Measurements from ENCODE around the gene DNAJC18.

DNAJC18 gene

GRCh38 chr5:139379626-139380449, 59.5 kb downstream of the DNAJC18 start:
- CTCF ChIA-PET: no interaction called here
- peaks cover 1% of the 10 kb centered on the region for H3K36me3 Mint-ChIP-seq
- DNase-seq: no peak
- no peak overlapping the region for H3K27ac Mint-ChIP-seq
- H3K9me3 Mint-ChIP-seq: no peaks in the 10 kb centered on the region
- H3K4me1 Mint-ChIP-seq: peaks cover 22% of the 10 kb centered on the region
- H3K27me3 Mint-ChIP-seq: no peaks in the 10 kb centered on the region
- H3K4me3 Mint-ChIP-seq: no peak overlapping the region

GRCh38 chr5:139378941-139379361, 60.4 kb downstream of the DNAJC18 start:
- DNase-seq: no peak
- Mint-ChIP-seq H3K4me1 (peaks cover 15% of the 10 kb centered on the region), H3K27ac (no peak overlapping the region), H3K9me3 (no peaks in the 10 kb centered on the region), H3K27me3 (no peaks in the 10 kb centered on the region), H3K36me3 (peaks cover 3% of the 10 kb centered on the region), H3K4me3 (no peak overlapping the region)
- CTCF ChIA-PET: interaction anchor here (1.3 kb wide), 1 partner anchor 10 kb away, joined by 3 read pairs; no protein-coding TSS in a partner anchor

DNA sequence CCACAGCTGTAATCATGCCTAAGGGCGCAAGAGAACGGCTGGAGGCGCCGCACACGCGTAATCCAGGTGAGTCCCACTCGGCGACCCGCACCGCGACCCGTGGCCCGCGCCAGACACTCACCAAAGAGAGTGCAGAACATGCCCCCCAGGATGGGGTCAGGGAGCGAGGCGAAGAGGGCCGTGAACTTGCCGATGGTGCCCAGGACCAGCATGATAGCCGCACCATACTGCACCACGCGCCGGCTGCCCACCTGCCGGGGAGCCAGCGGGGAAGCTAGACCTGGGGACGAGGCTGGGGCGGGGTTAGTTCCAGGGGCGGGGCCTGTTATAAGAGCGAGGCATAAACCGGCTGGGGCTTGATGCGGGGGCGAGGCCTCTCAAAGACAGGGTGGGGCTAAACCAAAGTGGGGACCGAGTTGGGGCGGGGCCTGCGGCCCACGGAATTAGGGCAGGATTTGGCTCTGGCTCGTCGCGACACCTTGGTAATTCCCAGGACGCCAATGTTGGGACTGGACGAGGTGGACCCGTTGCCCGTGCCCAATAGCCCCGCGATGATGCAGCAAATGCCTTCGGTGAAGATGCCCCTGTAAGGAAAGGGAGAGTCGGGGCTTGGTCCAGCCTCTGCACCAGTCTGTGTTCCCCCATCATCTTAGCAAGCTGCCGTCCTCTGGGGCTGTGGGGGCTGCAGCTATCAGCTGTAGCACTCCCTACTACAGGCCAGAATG, 61.1 kb downstream of the DNAJC18 start:
- no peak overlapping the region for H3K27ac Mint-ChIP-seq
- H3K36me3 Mint-ChIP-seq: peaks cover 7% of the 10 kb centered on the region
- CTCF ChIA-PET: interaction anchor here (1.3 kb wide), 1 partner anchor 9 kb away, joined by 3 read pairs; no protein-coding TSS in a partner anchor
- H3K9me3 Mint-ChIP-seq: no peaks in the 10 kb centered on the region
- peaks cover 8% of the 10 kb centered on the region for H3K4me1 Mint-ChIP-seq
- H3K4me3 Mint-ChIP-seq: no peak overlapping the region
- H3K27me3 Mint-ChIP-seq: no peaks in the 10 kb centered on the region
- DNase-seq: no peak

GRCh38 chr5:139377226-139377625, 62.1 kb downstream of the DNAJC18 start:
- DNase-seq: no peak
- Mint-ChIP-seq H3K4me1 (peaks cover 8% of the 10 kb centered on the region), H3K9me3 (no peaks in the 10 kb centered on the region), H3K27ac (no peak overlapping the region), H3K4me3 (no peak overlapping the region), H3K36me3 (peaks cover 9% of the 10 kb centered on the region), H3K27me3 (no peaks in the 10 kb centered on the region)
- CTCF ChIA-PET: no interaction called here

DNA sequence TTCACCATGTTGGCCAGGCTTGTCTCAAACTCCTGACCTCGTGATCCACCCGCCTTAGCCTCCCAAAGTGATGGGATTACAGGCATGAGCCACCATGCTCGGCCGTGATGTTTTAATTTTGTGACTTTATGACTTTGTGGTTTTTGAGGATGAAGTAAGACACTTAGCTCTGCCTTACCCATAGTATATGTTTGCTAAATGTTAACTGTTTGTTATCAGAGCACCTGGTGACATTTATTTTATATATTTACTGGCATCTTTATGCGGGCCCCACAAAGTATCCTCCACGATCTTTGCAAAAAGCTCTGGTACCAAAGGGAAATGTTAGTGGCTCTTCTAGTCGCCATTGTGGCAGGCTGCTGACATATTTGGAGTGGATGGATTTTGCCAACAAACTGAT, 63.0 kb downstream of the DNAJC18 start:
- H3K27me3 Mint-ChIP-seq: no peaks in the 10 kb centered on the region
- no peak for DNase-seq
- H3K27ac Mint-ChIP-seq: no peak overlapping the region
- CTCF ChIA-PET: no interaction called here
- peaks cover 16% of the 10 kb centered on the region for H3K4me1 Mint-ChIP-seq
- H3K36me3 Mint-ChIP-seq: peaks cover 14% of the 10 kb centered on the region
- no peaks in the 10 kb centered on the region for H3K9me3 Mint-ChIP-seq
- H3K4me3 Mint-ChIP-seq: no peak overlapping the region

- no peak overlapping the region for H3K27ac Mint-ChIP-seq
- H3K9me3 Mint-ChIP-seq: no peaks in the 10 kb centered on the region
- CTCF ChIA-PET: interaction anchor here (0.8 to 1.0 kb wide), 2 partner anchors 13 to 33 kb away, joined by 3 read pairs; no protein-coding TSS in a partner anchor
- H3K4me1 Mint-ChIP-seq: peaks cover 20% of the 10 kb centered on the region
- no peak overlapping the region for H3K4me3 Mint-ChIP-seq
- H3K36me3 Mint-ChIP-seq: peaks cover 14% of the 10 kb centered on the region
- no peak for DNase-seq
- no peaks in the 10 kb centered on the region for H3K27me3 Mint-ChIP-seq
Observed at GRCh38 chr5:139374909-139375308, 64.4 kb downstream of the DNAJC18 start.

DNA sequence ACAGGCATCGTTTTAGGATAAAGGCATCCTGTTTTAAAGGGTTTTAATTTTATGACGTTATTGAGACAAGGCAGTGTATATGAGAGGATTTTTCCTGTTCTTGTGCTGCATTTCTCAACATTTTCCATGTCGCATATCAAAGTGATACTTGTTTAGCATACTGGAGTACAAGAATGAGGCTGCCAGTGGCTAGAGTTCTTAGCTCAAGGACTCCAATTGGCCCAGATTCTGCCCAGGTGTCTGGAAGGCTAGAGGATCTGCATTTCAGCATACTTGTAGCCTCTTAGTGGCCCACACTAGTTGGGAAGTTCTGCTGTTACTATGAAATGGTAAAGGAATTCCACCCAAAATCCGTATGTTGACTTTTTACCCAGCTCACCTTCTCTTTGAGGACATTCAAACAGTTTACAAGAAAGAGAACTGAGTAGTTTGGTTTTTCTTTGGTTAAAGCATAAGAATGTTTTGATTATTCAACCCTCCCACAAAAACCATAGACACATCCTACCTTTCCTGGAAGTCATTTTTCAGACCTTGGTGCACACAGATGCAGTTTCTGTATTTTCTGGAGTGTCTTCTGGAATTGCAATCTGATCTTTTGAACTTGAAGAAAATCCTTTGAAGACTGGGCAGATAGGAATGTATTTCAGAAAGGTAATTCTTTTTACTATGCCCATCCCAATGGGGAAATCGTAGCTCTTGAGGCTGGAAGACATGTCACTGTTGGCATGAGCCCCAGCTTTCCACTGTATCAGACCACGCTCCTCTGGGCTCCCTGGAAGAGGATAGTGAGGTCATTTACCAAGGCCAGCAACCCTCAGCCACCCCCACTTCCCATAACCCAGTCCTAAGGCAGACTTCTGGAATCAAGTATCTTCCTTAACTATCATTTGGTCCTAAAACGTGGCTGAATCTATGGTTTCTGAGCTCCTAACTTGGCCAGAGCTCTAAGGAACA, 67.6 kb downstream of the DNAJC18 start:
- Mint-ChIP-seq H3K4me1 (peaks cover 13% of the 10 kb centered on the region), H3K4me3 (no peak overlapping the region), H3K9me3 (no peaks in the 10 kb centered on the region), H3K27ac (peak overlapping the region; percentile 55), H3K36me3 (peaks cover 23% of the 10 kb centered on the region), H3K27me3 (no peaks in the 10 kb centered on the region)
- CTCF ChIA-PET: no interaction called here
- DNase-seq: no peak

DNA sequence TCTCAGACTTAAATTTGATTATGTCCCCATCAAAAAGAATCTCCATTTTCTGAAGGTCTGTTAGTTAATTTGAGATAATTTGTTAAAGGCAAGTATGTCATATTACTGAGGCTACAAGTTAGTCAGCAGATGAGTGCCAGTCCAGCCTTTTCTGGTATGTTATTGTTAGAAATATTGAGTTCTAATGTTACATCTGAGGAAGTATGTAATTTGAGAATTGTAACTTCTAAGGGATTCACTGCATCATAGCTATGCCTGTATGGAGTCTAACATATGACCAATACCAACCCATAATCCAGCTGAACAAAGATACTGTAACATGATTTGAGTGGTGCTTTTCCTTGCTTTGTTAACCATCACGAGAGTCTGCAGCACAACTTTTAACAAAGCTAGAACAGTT, 70.1 kb downstream of the DNAJC18 start:
- CTCF ChIA-PET: interaction anchor here (0.9 to 1.9 kb wide), 8 partner anchors 8 to 118 kb away, joined by 3 to 4 read pairs (median 3); no protein-coding TSS in a partner anchor
- peaks cover 35% of the 10 kb centered on the region for H3K36me3 Mint-ChIP-seq
- H3K9me3 Mint-ChIP-seq: no peaks in the 10 kb centered on the region
- no peak overlapping the region for H3K4me3 Mint-ChIP-seq
- H3K27me3 Mint-ChIP-seq: no peaks in the 10 kb centered on the region
- no peak overlapping the region for H3K27ac Mint-ChIP-seq
- DNase-seq: no peak
- H3K4me1 Mint-ChIP-seq: peaks cover 13% of the 10 kb centered on the region

DNA sequence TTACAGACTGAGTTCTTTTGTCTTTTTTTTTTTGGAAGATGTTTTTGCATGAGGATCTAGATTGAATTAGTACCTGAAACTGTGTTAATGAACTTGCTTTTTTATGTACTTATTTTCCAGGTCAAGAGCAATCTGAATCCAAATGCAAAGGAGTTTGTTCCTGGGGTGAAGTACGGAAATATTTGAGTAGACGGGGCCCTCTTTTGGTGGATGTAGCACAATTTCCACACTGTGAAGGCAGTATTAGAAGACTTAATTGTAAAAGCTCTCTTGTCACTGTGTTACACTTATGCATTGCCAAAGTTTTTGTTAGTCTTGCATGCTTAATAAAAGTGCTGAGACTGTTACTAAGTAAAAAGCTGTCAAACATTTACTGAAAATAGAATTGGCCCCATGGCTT, 70.7 kb downstream of the DNAJC18 start:
- Mint-ChIP-seq H3K36me3 (peaks cover 41% of the 10 kb centered on the region), H3K27me3 (no peaks in the 10 kb centered on the region), H3K4me3 (no peak overlapping the region), H3K9me3 (no peaks in the 10 kb centered on the region), H3K4me1 (peaks cover 13% of the 10 kb centered on the region), H3K27ac (no peak overlapping the region)
- CTCF ChIA-PET: interaction anchor here (0.9 to 1.9 kb wide), 6 partner anchors 12 to 118 kb away, joined by 3 to 4 read pairs (median 4); no protein-coding TSS in a partner anchor
- DNase-seq: no peak

GRCh38 chr5:139364466-139364865, 74.9 kb downstream of the DNAJC18 start:
- H3K36me3 Mint-ChIP-seq: peaks cover 35% of the 10 kb centered on the region
- no peaks in the 10 kb centered on the region for H3K9me3 Mint-ChIP-seq
- CTCF ChIA-PET: interaction anchor here (0.5 to 1.3 kb wide), 2 partner anchors 29 to 76 kb away, joined by 3 to 4 read pairs; no protein-coding TSS in a partner anchor
- H3K4me3 Mint-ChIP-seq: no peak overlapping the region
- no peaks in the 10 kb centered on the region for H3K27me3 Mint-ChIP-seq
- no peaks in the 10 kb centered on the region for H3K4me1 Mint-ChIP-seq
- no peak for DNase-seq
- H3K27ac Mint-ChIP-seq: no peak overlapping the region

DNA sequence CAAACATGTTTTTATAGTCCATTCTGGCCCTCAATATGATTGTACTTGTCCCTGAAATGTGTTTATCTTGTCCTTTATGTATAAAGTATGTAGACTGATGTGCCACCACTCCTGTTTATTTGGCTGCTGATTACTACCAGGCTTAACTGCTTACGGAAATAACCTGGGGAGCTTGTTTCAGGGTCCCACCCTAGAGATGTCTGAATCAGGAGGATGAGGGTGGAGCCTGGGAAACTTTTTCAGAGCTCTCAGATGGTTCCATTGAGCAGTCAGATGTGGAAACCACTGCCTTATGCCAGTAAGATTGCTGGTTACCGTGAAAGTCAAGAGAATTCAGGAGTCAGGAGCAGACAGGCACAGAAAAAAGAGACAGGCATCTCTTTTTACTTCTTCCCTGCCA, 75.4 kb downstream of the DNAJC18 start:
- no peak for DNase-seq
- CTCF ChIA-PET: interaction anchor here (0.5 to 1.3 kb wide), 2 partner anchors 28 to 75 kb away, joined by 3 to 4 read pairs; no protein-coding TSS in a partner anchor
- peaks cover 33% of the 10 kb centered on the region for H3K36me3 Mint-ChIP-seq
- H3K4me3 Mint-ChIP-seq: no peak overlapping the region
- H3K27me3 Mint-ChIP-seq: no peaks in the 10 kb centered on the region
- H3K4me1 Mint-ChIP-seq: no peaks in the 10 kb centered on the region
- H3K9me3 Mint-ChIP-seq: no peaks in the 10 kb centered on the region
- no peak overlapping the region for H3K27ac Mint-ChIP-seq

GRCh38 chr5:139361835-139362429, 77.4 kb downstream of the DNAJC18 start:
- H3K27me3 Mint-ChIP-seq: no peaks in the 10 kb centered on the region
- no peak overlapping the region for H3K27ac Mint-ChIP-seq
- DNase-seq: no peak
- H3K36me3 Mint-ChIP-seq: peaks cover 33% of the 10 kb centered on the region
- CTCF ChIA-PET: interaction anchor here (1.1 kb wide), 1 partner anchor 8 kb away, joined by 3 read pairs; no protein-coding TSS in a partner anchor
- no peaks in the 10 kb centered on the region for H3K9me3 Mint-ChIP-seq
- H3K4me3 Mint-ChIP-seq: no peak overlapping the region
- peaks cover 4% of the 10 kb centered on the region for H3K4me1 Mint-ChIP-seq

DNA sequence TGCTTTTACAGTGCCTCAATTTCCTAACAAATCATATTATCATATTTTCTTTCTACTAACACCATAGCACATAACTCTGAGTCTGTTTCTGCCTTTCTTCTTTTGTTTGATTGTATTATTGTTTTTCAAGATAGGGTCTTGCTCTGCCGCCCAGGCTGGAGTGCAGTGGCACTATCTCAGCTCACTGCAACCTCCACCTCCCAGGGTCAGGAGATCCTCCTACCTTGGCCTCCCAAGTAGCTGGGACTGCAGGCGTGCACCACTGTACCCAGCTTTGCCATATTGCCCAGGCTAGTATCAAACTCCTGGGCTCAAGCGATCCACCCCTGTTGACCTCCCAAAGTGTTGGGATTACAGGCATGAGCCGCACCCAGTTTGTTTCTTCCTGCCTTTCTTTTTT, 78.9 kb downstream of the DNAJC18 start:
- Mint-ChIP-seq H3K4me3 (no peak overlapping the region), H3K27me3 (no peaks in the 10 kb centered on the region), H3K27ac (no peak overlapping the region), H3K36me3 (peaks cover 27% of the 10 kb centered on the region), H3K4me1 (peaks cover 5% of the 10 kb centered on the region), H3K9me3 (no peaks in the 10 kb centered on the region)
- no peak for DNase-seq
- CTCF ChIA-PET: no interaction called here

All from activated naive CD4-positive, alpha-beta T cell treated with anti-CD3 and anti-CD28 coated beads, Interleukin-2, amount 10 ng/mL, durations not matched to agents 7 days and 5 days (primary cell).